T-helper 1 cell treated with Interleukin-12 subunit alpha and Interleukin-12 subunit beta and Interleukin-4 antibody, amounts not matched to agents 30 ng/mL and 1 ng/mL, for 36 hours (primary cell): Measurements from ENCODE around the gene RAB12. TPM values are rescaled to one million over a fixed set of nuclear protein-coding genes. Genes with fewer than 3 reads are reported as not detected.
"Not testable (repeated sequence)": the region's sequence is repeated elsewhere in the genome, so short reads cannot be mapped to it uniquely, and the experiment has no call there.

Source experiments
- intact Hi-C: fragments of 100-400 bp; cut with micrococcal nuclease; formaldehyde crosslinking; loops from one replicate; pipeline ENCODE4 v1.15.1; 2024
- total RNA-seq: library from RNA; stranded (reverse); gene quantifications from 2 replicates; pipeline ENCODE4 v1.2.3, GENCODE V29; 2022

Gene RAB12
- total RNA-seq, 1 donor from 2014 or later = 18.2 TPM

- intact Hi-C loops = no loop called here
These were observed 30.5 kb downstream of the RAB12 start for GRCh38 chr18:8639762-8640161.

DNA sequence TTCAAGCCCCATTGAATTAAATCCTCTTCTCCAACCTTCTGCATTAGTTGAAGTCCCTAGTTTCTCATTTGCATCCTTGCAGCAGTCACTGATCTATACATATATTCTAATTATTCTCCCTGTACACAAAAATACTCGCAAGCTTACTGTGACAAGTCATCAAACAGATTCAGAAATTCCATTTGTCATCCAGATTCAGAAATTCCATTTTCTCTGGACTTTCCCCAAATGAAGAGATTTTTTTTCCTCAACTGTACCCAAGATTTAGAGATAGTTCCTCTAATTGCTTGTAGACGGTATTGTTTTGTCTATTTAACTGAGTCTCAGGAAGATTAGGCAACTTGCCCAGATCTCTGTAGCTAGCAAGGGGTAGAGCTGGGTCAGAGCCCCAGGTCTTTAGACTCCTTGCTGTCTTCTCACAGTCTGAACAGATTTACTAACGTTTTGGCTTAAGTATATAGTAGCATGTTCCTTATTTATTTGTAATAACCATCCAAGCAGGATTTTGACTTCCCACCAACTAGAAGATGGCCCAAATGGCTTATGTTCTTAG lies 34.2 kb downstream of the RAB12 start:
- intact Hi-C loops = no loop called here

DNA sequence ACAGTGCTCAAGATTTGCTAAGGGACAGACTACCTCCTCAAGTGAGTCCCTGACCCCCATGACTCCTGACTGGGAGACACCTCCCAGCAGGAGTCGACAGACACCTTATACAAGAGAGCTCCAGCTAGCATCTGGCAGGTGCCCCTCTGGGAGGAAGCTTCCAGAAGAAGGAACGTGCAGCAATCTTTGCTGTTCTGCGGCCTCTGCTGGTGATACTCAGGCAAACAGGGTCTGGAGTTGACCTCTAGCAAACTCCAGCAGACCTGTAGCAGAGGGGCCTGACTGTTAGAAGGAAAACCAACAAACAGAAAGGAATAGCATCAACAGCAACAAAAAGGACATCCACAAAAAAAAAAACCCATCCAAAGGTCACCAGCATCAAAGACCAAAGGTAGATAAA lies 38.1 kb downstream of the RAB12 start:
- intact Hi-C loops = not testable (repeated sequence)

DNA sequence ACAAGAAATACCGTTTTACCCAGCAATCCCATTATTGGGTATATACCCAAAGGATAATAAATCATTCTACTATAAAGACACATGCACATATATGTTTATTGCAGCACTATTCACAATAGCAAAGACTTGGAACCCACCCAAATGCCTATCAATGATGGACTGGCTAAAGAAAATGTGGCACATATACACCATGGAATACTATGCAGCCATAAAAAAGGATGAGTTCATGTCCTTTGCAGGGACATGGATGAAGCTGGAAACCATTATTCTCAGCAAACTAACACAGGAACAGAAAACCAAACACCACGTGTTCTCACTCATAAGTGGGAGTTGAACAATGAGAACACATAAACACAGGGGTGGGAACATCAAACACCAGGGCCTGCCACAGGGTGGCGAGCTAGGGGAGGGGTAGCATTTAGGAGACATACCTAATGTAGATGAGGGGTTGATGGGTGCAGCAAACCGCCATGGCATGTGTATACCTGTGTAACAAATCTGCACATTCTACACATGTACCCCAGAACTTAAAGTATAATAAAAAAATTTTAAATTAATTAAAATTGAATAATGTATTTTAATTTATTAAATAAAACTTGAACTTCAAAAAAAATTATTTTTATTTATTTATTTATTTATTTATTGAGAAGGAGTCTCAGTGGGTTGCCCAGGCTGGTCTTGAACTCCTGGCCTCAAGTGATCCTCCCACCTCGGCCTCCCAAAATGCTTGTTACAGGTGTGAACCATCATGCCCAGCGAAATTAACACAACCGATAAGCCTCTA lies 42.4 kb downstream of the RAB12 start:
- intact Hi-C loops = not testable (repeated sequence)

- intact Hi-C loops = loop anchor here (1.0 kb wide), 1 partner anchor 334 kb away; no protein-coding TSS in a partner anchor
These were observed 45.5 kb downstream of the RAB12 start for GRCh38 chr18:8654503-8655451.

DNA sequence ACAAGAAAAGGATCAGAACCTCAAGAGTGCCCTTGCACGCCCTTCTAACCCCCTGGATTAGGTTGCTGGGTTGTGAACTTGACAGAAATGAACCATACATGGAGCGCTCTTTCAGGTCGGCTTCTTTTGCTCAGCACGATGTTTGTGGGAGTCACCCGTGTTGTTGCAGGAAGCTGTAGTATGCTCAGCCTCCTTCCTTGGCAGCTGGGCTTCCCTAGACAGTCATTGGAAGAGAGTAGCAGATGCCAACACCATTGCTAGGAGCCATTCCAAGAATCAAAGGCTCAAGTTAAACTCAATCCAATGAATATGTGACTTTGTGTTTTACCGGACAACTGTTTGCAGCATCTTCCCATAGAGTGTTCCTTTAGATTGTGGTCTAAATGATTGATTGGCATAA lies 47.0 kb downstream of the RAB12 start:
- intact Hi-C loops = no loop called here

- intact Hi-C loops = no loop called here
These were observed 48.0 kb downstream of the RAB12 start for GRCh38 chr18:8657050-8657820.

DNA sequence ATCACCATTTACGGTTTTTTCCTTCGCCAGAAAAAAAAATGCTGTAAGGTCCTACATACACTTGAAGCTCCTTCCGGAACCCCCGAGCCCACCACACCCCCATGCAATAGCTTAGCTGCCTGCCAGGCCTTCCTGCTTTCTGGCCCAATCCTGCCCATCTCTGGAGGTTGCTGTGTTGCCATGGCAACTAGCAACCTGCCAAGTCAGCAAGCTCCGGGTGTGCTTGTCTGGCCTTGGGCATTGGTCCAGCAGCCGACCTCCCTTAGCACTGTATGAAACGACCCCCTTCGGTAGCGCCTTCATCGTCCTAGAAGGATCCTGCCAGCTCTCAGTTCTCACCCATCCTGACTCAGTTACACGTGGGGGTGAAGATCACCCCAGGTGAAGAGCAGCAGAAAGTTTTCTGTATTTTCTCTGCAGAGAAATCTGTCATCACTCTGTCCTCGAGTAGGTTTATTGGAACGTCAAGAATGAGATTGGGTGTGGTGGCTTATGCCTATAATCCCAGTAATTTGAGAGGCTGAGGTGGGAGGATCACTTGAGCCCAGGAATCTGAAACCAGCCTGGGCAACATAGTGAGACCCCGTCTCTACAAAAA lies 48.7 kb downstream of the RAB12 start:
- intact Hi-C loops = no loop called here

- intact Hi-C loops = no loop called here
These were observed 49.7 kb downstream of the RAB12 start for GRCh38 chr18:8658858-8659485.

GRCh38 chr18:8659609-8660242 lies 50.5 kb downstream of the RAB12 start:
- intact Hi-C loops = no loop called here

DNA sequence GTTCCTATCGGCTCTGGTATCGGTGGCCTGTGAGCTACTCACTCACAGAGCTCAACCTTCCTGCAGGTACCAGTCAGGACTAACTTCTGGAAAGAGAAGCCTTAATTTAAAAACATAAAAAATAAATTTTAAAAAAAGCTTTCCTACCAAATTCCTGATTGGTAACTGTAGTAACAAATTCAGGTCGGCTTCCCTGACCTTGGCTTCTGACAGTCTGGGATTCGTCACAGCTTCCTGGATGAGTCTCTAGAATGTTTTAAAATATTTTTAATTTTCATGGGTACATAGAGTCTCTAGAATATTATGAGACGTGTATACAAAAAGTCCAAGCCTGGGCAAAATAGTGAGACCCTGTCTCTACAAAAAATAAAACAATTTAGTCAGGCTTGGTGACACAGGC lies 51.1 kb downstream of the RAB12 start:
- intact Hi-C loops = no loop called here

DNA sequence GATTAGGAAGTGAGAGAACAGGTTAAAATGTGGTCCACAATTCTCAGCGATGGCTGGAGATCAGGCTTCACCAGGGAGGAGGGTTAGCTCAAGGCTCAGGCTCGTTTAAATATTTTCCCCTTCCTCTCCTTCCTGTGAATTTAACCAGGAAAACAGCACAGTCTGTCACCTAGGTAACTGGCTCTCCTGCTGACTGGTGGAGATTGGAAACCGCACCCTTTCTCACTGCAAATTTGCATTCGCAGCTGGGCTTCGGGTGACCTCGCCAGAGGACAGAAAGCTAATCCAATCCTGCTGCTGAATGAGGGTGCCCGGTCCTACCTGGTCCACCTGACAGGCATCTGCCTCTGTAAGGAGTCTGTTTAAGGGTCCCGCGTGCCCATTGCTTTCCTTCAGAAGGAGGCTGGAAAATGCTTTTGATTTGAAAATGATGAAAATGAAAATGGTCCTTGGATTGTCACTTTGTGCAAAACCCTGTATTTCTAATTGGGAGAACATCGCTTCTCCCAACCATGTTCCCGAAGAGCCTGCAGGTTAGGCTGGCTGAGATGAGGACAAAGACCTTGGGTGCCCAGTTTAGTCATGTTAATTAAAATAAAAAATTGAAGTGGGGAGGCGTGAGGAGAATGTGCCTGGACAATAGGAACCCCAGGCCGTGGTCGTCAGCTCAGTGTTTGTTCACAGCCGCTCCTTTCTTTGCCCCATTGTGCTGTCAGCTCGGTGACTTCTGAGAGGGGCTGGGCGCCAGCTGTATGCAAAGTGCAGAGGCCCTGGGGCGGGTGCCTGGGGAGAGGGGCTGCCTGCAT lies 52.7 kb downstream of the RAB12 start:
- intact Hi-C loops = no loop called here

DNA sequence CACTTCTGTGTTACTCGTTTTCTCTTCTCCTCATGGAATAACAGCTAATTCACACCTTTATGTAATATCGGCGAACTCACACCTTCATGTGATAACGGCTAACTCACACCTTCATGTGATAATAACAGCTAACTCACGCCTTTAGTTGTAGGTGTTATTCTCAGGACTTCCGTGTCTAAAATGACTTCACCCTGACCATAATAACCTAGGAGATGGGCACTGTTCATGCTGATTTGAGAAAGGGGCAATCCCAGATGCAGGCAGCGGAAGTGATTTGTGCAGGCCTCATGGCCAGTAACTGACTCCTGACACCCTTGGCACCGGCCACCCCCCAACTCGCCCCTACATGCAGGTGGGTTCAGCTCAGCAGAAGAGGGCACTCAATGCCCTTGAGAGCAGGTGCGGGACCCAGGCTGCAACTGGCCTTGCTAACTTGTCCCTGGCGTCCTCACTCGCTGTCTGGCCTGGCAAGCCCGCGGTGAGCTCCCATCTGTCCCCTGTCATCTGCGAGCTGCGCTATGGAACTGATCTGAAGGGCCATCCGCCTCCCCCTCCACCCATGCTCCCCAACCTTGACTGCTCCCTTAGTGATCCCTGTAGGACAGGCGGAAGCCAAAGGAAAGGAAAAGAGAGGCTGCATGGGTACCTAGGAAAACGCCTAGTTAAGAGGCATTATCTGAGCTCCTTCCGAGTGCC lies 53.5 kb downstream of the RAB12 start:
- intact Hi-C loops = no loop called here

DNA sequence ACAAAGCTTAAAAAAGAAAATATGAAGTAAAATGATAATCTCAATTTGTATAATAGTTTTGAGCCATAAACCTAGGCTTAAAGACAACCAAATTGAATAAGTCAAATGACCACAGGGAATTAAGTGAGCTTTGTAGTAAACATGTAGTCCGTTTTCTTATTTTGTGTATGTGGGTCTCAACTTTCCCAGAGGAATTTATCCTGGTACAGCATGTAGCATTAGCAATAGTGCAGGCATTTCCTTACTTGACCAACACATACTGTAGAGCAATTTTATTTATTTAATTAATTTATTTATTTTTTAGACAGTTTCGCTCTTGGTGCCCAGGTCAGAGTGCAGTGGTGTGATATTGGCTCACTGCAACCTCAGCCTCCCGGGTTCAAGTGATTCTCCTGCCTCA lies 58.6 kb downstream of the RAB12 start:
- intact Hi-C loops = no loop called here

DNA sequence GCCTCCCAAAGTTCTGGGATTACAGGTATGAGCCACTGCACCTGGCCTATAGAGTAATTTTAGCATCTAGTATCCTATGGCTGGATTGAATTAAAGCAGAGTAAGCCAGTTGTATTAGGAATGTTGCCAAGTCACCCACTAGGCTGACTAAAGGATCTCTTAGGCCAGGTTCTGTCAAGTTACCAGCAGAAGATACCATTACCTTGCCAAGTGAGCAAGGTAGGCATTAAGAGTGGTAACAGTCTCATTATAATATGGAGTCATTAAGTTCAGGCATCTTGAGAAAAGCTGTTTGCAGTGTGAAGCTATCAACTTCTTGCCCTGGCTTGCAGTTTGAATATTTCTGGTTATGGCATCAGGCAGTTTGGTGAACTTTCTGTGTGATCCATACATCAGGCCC lies 59.1 kb downstream of the RAB12 start:
- intact Hi-C loops = no loop called here

GRCh38 chr18:8669571-8669970 lies 60.3 kb downstream of the RAB12 start:
- intact Hi-C loops = no loop called here

DNA sequence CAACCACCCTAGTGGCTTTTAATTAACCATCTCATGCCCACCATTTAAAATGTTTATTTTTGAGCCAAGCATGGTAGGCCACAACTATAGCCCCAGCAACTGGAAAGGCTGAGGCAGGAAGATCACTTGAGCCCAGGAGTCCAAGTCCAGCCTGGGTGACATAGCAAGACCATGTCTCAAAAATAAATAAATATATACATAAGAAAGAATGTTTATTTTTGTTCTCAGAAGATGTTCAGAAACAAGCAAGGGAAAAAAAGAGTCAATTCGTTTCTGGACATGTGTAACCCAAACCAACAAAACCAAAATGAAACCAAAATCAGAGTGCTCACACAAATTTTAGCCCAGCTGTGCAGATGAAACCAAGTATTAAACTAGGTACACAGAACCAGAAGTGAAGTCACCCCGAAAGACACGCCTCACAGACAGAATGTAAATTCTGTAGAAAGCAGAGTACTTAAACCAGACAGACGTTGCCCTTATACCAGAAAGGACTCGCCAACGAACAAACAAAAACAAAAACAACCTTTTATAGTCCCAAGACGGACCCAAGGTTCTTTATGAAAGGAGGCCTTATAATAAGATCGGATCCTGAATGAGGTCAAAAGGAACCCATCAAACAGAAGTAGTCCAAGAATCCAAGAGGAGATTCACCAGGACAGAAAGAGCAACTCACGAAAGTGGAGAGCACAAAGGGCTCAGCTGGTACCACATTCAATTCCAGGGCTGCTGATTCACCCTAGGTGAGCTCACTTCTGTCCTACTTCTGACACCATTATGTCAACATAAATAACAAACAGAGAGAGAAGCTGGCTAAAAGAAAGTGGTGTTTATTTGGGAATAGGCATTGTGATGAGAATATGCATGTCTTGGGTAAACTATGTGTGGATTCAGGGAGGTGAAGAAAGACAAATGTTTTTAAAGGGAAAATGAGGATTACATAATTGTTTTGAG lies 64.3 kb downstream of the RAB12 start:
- intact Hi-C loops = no loop called here
